Calu3 (cell line): Measurements from ENCODE around the gene RAD51B. TPM values are rescaled to one million over a fixed set of nuclear protein-coding genes. Genes with fewer than 3 reads are reported as not detected.

Experiments
- BruUV-seq: library from RNA; stranded (reverse); fragments of 400-500 nt; replicated peaks from 2 replicates; lab custom pipeline; 2021; lab: Mats Ljungman, UMichigan
- CTCF ChIA-PET: fragments of 300-600 bp; sonication (Branson Sonifier 250); formaldehyde crosslinking; loops from one replicate; lab custom pipeline; 2022; ENCODE audit warnings: antibody characterized with exemption; lab: Charles Lee
- DNase-seq: peaks from one replicate; pipeline ENCODE4 v3.0.0; 2022
- H3K27ac Mint-ChIP-seq: one replicate; pipeline ENCODE4 v1.8.0; 2022; ENCODE audit warnings: mixed read lengths; ENCODE audit not compliant: unreplicated experiment
- H3K27me3 Mint-ChIP-seq: one replicate; pipeline ENCODE4 v1.8.0; 2022; ENCODE audit warnings: mixed read lengths; ENCODE audit not compliant: unreplicated experiment
- H3K36me3 Mint-ChIP-seq: one replicate; pipeline ENCODE4 v1.8.0; 2022; ENCODE audit warnings: mild to moderate bottlenecking, moderate library complexity, mixed read lengths; ENCODE audit not compliant: insufficient read depth, unreplicated experiment
- H3K4me1 Mint-ChIP-seq: one replicate; pipeline ENCODE4 v1.8.0; 2022; ENCODE audit warnings: mild to moderate bottlenecking, low read depth, mixed read lengths; ENCODE audit not compliant: unreplicated experiment
- H3K4me3 Mint-ChIP-seq: one replicate; pipeline ENCODE4 v1.8.0; 2022; ENCODE audit warnings: mild to moderate bottlenecking, low read depth, moderate library complexity, mixed read lengths; ENCODE audit not compliant: unreplicated experiment
- H3K9me3 Mint-ChIP-seq: one replicate; pipeline ENCODE4 v1.8.0; 2022; ENCODE audit warnings: low read depth, mixed read lengths; ENCODE audit not compliant: unreplicated experiment
- intact Hi-C: fragments of 100-400 bp; cut with micrococcal nuclease; formaldehyde crosslinking; loops from one replicate; pipeline ENCODE4 v1.10.0; 2022; ENCODE audit not compliant: unreplicated experiment
- total RNA-seq: library from RNA; stranded (reverse); gene quantifications from 2 replicates; pipeline ENCODE4 v1.2.3, GENCODE V29; 2022
- TF ChIP-seq, protein P1 (sequence below): fragments of 200-600 bp; IDR thresholded peaks from one replicate; pipeline ENCODE4 v1.8.0; 2022; ENCODE audit warnings: antibody characterized with exemption; ENCODE audit not compliant: unreplicated experiment

RAD51B gene
- total RNA-seq, 1 experiment from 2014 or later = 24.7 TPM

DNA sequence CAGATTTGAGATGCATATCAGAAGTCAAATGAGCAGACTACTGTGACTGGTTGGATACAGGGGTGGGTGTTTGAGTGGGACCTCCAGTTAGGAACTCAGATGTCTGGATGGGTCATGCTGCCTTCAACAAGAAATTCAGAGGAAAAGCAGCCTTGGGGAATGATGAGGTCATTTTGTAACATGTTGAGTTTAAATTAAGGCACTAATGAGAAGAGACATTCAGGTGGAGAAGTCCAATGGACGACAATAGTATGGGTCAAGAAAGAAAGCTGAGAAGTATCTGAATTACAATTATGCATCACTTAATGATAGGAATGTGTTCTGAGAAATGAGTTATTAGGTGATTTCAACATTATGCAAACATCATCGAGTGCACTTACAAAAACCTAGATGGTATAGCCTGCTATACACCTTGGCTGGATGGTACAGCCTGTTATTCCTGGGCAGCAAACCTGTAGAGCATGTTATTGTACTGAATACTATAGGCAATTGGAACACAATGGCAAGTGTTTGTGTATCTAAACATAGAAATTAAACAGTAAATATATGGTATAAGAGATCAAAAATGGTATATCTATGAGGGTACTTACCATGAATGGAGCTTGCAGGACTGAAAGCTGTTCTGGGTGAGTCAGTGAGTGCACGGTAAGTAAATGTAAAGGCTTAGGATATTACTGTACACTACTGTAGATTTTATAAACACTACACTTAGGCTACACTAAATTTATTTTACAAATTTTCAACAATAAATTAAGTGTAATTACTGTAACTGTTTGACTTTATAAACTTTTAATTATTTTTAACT, 414.7 kb downstream of the RAD51B start:
- H3K4me3 Mint-ChIP-seq = no peak overlapping the region
- peaks cover 6% of the 10 kb centered on the region for H3K4me1 Mint-ChIP-seq
- CTCF ChIA-PET = no interaction called here
- BruUV-seq = no TSS peak
- no peak for DNase-seq
- no peaks in the 10 kb centered on the region for H3K36me3 Mint-ChIP-seq
- TF ChIP-seq, protein P1, sequence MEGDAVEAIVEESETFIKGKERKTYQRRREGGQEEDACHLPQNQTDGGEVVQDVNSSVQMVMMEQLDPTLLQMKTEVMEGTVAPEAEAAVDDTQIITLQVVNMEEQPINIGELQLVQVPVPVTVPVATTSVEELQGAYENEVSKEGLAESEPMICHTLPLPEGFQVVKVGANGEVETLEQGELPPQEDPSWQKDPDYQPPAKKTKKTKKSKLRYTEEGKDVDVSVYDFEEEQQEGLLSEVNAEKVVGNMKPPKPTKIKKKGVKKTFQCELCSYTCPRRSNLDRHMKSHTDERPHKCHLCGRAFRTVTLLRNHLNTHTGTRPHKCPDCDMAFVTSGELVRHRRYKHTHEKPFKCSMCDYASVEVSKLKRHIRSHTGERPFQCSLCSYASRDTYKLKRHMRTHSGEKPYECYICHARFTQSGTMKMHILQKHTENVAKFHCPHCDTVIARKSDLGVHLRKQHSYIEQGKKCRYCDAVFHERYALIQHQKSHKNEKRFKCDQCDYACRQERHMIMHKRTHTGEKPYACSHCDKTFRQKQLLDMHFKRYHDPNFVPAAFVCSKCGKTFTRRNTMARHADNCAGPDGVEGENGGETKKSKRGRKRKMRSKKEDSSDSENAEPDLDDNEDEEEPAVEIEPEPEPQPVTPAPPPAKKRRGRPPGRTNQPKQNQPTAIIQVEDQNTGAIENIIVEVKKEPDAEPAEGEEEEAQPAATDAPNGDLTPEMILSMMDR = no peak
- no peaks in the 10 kb centered on the region for H3K27me3 Mint-ChIP-seq
- no peaks in the 10 kb centered on the region for H3K9me3 Mint-ChIP-seq
- intact Hi-C loops = loop anchor here (5.0 kb wide), 2 partner anchors 272 to 292 kb away; no protein-coding TSS in a partner anchor
- H3K27ac Mint-ChIP-seq = no peak overlapping the region

DNA sequence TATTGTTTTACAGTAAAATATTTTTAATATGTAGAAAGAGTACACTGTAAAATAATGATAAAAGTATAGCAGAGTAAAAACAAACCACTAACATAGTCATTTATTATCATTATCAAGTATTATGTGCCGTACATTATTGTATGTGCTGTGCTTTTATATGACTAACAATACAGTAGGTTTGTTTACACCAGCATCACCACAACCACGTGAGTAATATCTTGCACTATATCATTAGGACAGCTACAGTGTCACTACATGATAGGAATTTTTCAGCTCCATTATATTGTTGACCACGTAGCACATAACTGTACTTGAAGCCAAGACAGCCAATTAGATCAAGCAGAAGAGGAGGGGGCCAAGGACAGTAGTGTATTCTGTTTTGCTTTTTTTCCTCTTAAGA, 415.4 kb downstream of the RAD51B start:
- TF ChIP-seq, protein P1 = no peak
- no peaks in the 10 kb centered on the region for H3K9me3 Mint-ChIP-seq
- H3K36me3 Mint-ChIP-seq = no peaks in the 10 kb centered on the region
- H3K27ac Mint-ChIP-seq = no peak overlapping the region
- no TSS peak for BruUV-seq
- H3K4me1 Mint-ChIP-seq = peaks cover 13% of the 10 kb centered on the region
- no peak for DNase-seq
- CTCF ChIA-PET = no interaction called here
- no peak overlapping the region for H3K4me3 Mint-ChIP-seq
- H3K27me3 Mint-ChIP-seq = no peaks in the 10 kb centered on the region
- intact Hi-C loops = no loop called here

GRCh38 chr14:68236582-68237458, 417.2 kb downstream of the RAD51B start:
- no peak overlapping the region for H3K4me3 Mint-ChIP-seq
- no peak overlapping the region for H3K27ac Mint-ChIP-seq
- H3K36me3 Mint-ChIP-seq = no peaks in the 10 kb centered on the region
- BruUV-seq = no TSS peak
- no peak for DNase-seq
- no peaks in the 10 kb centered on the region for H3K9me3 Mint-ChIP-seq
- H3K4me1 Mint-ChIP-seq = peaks cover 17% of the 10 kb centered on the region
- intact Hi-C loops = no loop called here
- CTCF ChIA-PET = no interaction called here
- TF ChIP-seq, protein P1 = no peak
- H3K27me3 Mint-ChIP-seq = no peaks in the 10 kb centered on the region

GRCh38 chr14:68238551-68238950, 419.0 kb downstream of the RAD51B start:
- no peak overlapping the region for H3K27ac Mint-ChIP-seq
- intact Hi-C loops = no loop called here
- no peaks in the 10 kb centered on the region for H3K9me3 Mint-ChIP-seq
- peaks cover 22% of the 10 kb centered on the region for H3K4me1 Mint-ChIP-seq
- no TSS peak for BruUV-seq
- H3K36me3 Mint-ChIP-seq = no peaks in the 10 kb centered on the region
- DNase-seq = no peak
- no peak overlapping the region for H3K4me3 Mint-ChIP-seq
- CTCF ChIA-PET = interaction anchor here (0.5 to 1.2 kb wide), 2 partner anchors 11 to 554 kb away, joined by 3 to 9 read pairs; partner anchors contain the start of gene ZFP36L1
- no peaks in the 10 kb centered on the region for H3K27me3 Mint-ChIP-seq
- TF ChIP-seq, protein P1 = no peak
